Cardiac fibroblast (primary cell): ENCODE results near the gene RAD9A.
A peak's percentile ranks its signal among the peaks of the same experiment; 100 is the strongest.

Source experiments
- DNase-seq, 2 donors: peaks; one replicate each; pipeline versions ENCODE4 v3.0.0 to v3.0.0-alpha.2; 2010; ENCODE audit warnings: low read depth in 2 of 2
- H3K4me3 ChIP-seq, 2 donors: replicated peaks in 1 of 2; 1 replicate in 1 of 2; 2 replicates in 1 of 2; pipeline ENCODE4 v1.5.1; 2011; ENCODE audit warnings: low read depth in 2 of 2, low read length in 2 of 2, mild to moderate bottlenecking in 2 of 2, moderate library complexity in 1 of 2
- TF ChIP-seq, protein P1 (sequence below): IDR thresholded peaks from one replicate; pipeline ENCODE4 v1.5.1; 2011; ENCODE audit warnings: low read depth, mild to moderate bottlenecking, low read length, inconsistent platforms

RAD9A gene

DNA sequence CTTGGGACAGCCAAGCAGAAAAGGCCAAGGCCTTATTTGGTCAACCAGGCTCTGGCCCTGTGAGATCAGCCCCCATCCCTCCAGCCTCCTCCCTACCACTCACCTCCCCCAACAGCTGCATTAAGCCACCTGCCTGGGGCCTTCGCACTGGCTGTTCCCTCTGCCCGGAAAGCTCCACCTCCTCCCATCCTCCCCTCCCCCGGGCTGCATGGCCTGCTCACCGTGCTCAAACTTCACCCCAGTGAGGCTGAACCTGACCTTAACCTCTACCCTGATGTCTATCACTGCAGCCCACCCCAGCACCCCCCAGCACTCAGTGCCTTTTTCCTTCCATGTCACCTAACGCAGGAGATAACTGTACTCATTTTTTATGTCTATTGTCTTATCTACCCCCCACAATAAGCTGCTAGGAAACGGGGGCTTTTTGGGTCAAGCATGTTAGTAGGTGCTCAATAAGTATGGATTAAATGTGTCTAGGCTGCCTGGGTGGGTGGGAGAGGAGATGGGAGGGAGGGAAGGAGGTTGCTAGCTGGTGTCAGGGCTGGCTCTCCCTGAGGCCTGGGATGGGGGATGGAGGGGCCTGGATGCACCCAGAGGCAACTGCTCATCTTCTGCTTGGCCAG, 44.8 kb downstream of the RAD9A start:
- DNase-seq = peak; percentile 14 to 21
- TF ChIP-seq, protein P1, sequence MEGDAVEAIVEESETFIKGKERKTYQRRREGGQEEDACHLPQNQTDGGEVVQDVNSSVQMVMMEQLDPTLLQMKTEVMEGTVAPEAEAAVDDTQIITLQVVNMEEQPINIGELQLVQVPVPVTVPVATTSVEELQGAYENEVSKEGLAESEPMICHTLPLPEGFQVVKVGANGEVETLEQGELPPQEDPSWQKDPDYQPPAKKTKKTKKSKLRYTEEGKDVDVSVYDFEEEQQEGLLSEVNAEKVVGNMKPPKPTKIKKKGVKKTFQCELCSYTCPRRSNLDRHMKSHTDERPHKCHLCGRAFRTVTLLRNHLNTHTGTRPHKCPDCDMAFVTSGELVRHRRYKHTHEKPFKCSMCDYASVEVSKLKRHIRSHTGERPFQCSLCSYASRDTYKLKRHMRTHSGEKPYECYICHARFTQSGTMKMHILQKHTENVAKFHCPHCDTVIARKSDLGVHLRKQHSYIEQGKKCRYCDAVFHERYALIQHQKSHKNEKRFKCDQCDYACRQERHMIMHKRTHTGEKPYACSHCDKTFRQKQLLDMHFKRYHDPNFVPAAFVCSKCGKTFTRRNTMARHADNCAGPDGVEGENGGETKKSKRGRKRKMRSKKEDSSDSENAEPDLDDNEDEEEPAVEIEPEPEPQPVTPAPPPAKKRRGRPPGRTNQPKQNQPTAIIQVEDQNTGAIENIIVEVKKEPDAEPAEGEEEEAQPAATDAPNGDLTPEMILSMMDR = no peak
- H3K4me3 ChIP-seq = no peak overlapping the region

DNA sequence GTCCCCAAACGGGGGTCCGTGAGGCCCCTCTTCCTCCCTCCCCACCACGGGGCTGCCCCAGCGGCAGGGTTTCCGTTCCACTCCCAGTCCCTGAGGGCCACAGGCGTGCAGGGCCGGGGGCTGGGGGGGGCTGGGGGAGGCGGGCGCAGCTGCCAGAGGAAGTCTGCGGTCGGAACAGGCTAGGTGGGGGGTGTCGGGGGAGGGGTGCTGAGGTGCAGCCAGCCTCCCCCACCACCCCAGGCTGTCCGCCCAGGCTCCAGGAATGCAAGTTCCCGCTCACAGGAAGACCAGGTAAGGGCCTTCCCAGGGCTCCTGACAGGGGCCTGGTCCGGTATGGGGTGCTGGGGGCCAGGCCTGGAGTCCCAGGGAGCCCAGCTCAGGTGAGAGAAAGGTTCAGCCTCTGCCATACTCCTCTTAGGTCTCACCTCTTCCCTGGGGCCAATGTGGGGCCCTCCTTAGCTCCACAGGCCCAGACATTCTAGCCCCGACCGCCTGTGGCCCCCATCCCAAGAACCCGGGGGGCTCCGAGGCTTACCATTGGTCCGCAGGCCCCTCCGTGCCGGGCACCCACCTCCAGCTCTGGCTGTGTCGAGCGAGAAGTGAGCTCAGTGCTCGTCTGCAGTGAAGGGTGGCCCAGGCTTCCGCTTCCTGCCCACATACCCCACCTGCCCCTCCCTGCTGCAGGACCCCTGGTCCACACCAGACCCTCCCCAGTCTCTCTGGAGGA, 45.5 kb downstream of the RAD9A start, which contains the start of gene PTPRCAP:
PTPRCAP (minus strand) TSS at position 601 of the 727 bp plus-strand sequence; CDS start at position 538, 63 bp downstream.
- TF ChIP-seq, protein P1 = no peak
- no peak for DNase-seq
- no peak within 1 kb of the TSS for H3K4me3 ChIP-seq

DNA sequence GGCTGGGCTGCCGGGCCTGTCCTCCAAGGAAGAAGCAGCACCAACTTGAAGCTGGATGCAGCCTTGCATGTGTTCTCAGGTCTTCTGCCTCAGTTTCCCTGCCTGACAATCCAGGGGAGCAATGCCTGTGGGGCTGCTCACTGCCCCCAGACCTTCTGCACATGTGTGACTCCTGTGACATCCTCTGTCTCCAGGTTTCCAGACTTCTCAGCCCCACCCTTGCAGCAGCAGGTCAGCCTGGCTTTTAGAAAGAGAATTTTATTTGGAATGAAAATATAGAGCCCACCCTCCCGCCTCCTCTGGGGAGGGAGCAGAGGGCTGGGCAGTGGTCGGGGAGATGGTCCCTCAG, 46.0 kb downstream of the RAD9A start:
- H3K4me3 ChIP-seq = no peak overlapping the region
- TF ChIP-seq, protein P1 = no peak
- DNase-seq = no peak

DNA sequence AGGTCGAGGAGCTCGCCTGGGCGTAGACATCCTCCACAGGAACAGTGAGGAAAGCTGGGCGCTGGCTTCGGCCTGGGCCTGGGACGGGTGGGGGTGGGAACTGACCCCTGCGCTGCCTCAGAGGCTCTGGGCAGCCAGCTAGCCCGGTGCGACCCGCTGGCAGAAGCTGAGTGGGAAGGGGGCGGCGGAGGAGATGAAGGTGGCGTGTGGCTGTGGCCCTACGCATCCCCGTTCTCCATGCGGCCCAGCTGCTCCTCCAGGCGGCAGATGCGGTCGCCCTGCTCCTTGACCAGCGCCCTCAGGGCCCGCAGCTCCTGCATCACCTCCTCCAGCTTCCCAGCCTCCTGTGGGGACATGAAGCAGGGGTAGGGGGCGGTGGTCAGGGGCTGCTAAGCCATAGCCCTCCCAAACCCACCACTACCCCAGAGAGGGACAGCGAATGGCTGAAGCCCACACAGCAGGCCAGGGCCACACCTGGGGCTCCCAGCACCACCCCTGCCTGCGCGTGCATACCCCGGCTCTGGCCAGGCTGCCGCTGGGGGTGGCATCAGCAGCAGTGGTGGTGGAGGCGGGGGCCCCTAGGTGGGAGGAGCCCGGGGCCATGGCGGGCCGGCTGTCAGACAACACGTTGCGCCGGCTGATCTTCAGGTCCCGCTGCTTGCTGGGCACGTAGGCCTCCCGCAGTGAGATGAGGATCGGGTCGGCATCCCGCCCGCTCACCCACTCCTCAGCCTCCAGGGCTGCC, 46.5 kb downstream of the RAD9A start:
- TF ChIP-seq, protein P1 = no peak
- no peak for DNase-seq
- no peak overlapping the region for H3K4me3 ChIP-seq

DNA sequence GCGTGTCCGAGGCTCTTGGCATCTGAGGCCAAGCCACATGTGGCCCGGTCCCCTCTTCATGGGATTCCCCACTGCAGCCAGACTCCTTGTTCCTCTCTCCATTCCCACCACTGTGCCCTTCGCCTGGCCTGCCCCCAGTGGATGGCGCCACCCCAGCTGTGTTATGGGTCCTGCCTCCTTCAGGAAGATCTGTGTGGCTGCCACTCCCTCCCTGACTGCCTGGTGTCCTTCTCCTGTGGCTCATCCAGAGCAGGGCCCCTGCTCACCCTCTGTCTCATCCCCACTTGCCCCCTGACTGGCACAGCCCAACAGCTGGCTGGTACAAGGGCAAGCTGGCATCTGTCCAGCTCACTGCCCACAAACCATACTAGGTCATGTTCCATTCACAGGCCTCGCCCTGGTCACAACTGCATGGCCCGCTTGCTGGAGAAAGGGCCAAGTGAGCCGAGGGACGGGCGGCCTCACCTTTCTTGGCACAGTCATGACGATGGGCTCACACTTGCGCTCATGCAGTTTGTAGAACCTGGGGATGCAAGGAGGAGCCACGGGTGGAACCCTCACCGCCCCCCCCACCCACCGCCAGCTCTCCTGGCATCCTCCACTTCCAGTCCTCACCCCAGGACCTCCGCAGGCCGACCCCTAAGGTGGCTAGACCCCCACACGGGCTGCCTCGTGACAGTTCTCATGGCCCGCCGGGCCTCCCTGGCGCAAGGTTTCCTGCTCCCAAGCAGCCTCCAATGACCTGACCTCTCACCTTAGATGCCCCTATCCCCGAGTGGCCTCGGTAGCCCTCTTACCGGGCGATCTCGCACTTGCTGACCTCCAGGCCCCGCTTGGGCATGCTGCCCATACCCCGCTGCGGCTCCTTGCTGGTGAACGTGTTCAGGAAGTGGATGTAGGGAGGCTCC, 47.8 kb downstream of the RAD9A start:
- TF ChIP-seq, protein P1 = peak; percentile 8
- H3K4me3 ChIP-seq = no peak overlapping the region
- DNase-seq = peak; percentile 25 to 26
